ENCODE data around the gene CEP135. TPM values are rescaled to one million over a fixed set of nuclear protein-coding genes. Genes with fewer than 3 reads are reported as not detected.
"Not testable (repeated sequence)": the region's sequence is repeated elsewhere in the genome, so short reads cannot be mapped to it uniquely, and the experiment has no call there.

The CEP135 gene
- total and polyA plus RNA-seq, 2 donors (not counting 1 experiment from before 2014, with no cell fraction given): 6.4 to 41.0 TPM

DNA sequence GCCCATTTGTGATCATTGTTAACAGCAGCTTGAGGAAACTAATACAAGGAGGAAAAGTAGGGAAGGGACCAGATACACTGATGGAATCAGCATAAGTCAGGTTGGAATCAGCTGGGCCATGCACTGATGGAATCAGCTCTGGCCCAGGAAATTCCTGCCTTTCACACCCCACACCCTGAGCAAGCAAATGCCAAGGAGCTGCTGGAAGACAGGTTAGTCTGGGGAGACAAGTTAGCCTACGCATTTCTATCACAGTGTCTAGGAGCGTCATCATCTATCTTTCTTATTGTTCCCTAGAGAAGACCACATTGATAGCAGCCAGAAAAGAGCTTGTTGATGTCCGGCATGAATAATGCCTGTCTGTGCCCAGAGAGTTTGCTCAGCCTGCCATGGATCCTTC is 16.2 kb upstream of the CEP135 start:
- Histone ChIP-seq H2AFZ (ENCODE audit: insufficient read depth, low read depth, low read length, poor library complexity, severe bottlenecking) (no peak overlapping the region), H3K4me1 (ENCODE audit: control insufficient read depth in 2 of 2, insufficient read depth in 2 of 2, low read length in 2 of 2) (no peaks in the 10 kb centered on the region), H3K79me2 (ENCODE audit: control insufficient read depth, insufficient read depth, low read length) (no peaks in the 10 kb centered on the region), H3K4me3 (ENCODE audit: control extremely low read depth in 1 of 5, extremely low read depth in 1 of 5, insufficient read depth in 1 of 5, low read depth in 2 of 5, low read length in 4 of 5) (no peak overlapping the region), H4K20me1 (ENCODE audit: control insufficient read depth, insufficient read depth, low read length, poor library complexity, severe bottlenecking) (no peaks in the 10 kb centered on the region), H3K27me3 (replicated peaks in 1 of 4; ENCODE audit: control extremely low read depth in 1 of 4, control insufficient read depth in 3 of 4, insufficient read depth in 4 of 4, low read length in 3 of 4) (no peaks in the 10 kb centered on the region), H3K27ac (ENCODE audit: low read length in 2 of 2) (no peak overlapping the region), H3K9ac (ENCODE audit: low read length) (no peak overlapping the region), H3K9me3 (ENCODE audit: control extremely low read depth in 1 of 3, control insufficient read depth in 2 of 3, insufficient read depth in 1 of 3, low read length in 2 of 3) (peaks cover 1 to 5% (median 5%) of the 10 kb centered on the region in 3 donors), H3K36me3 (replicated peaks in 1 of 2; ENCODE audit: control extremely low read depth in 1 of 2, control insufficient read depth in 1 of 2, extremely low read depth in 1 of 2, insufficient read depth in 2 of 2, low read length in 1 of 2) (no peaks in the 10 kb centered on the region), H3K4me2 (replicated peaks; ENCODE audit: low read depth, low read length, poor library complexity, severe bottlenecking) (no peak overlapping the region)
- intact Hi-C loops (cut with micrococcal nuclease): no loop called here
- ATAC-seq (ENCODE audit: low read depth) (no peak), DNase-seq (no peak)
- ChIA-PET CTCF (interaction anchor here (1.1 to 1.8 kb wide), 2 partner anchors 9 to 16 kb away, joined by 3 to 5 read pairs; partner anchors contain the start of gene CEP135), POLR2A (no interaction called here)
- WGBS (ENCODE audit: insufficient coverage): 100% methylated on average over 2 of the region's 3 CpGs
- TF ChIP-seq, protein P1, sequence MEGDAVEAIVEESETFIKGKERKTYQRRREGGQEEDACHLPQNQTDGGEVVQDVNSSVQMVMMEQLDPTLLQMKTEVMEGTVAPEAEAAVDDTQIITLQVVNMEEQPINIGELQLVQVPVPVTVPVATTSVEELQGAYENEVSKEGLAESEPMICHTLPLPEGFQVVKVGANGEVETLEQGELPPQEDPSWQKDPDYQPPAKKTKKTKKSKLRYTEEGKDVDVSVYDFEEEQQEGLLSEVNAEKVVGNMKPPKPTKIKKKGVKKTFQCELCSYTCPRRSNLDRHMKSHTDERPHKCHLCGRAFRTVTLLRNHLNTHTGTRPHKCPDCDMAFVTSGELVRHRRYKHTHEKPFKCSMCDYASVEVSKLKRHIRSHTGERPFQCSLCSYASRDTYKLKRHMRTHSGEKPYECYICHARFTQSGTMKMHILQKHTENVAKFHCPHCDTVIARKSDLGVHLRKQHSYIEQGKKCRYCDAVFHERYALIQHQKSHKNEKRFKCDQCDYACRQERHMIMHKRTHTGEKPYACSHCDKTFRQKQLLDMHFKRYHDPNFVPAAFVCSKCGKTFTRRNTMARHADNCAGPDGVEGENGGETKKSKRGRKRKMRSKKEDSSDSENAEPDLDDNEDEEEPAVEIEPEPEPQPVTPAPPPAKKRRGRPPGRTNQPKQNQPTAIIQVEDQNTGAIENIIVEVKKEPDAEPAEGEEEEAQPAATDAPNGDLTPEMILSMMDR (IDR thresholded peaks at IDR 0.05): no peak
- no peaks in the 10 kb centered on the region for H3K27me3 Mint-ChIP-seq
- H3K4me1 Mint-ChIP-seq: peaks cover 9% of the 10 kb centered on the region
- peaks cover 3% of the 10 kb centered on the region for H3K9me3 Mint-ChIP-seq (ENCODE audit: insufficient read depth)
- no peak overlapping the region for H3K4me3 Mint-ChIP-seq
- H3K27ac Mint-ChIP-seq: no peak overlapping the region

- DNase-seq: no peak
- Mint-ChIP-seq H3K4me1 (peaks cover 13% of the 10 kb centered on the region), H3K9me3 (ENCODE audit: insufficient read depth) (peaks cover 8% of the 10 kb centered on the region), H3K27me3 (no peaks in the 10 kb centered on the region), H3K27ac (no peak overlapping the region), H3K4me3 (no peak overlapping the region)
- H3K9me3 ChIP-seq (ENCODE audit: control extremely low read depth in 1 of 3, control insufficient read depth in 2 of 3, insufficient read depth in 1 of 3, low read length in 2 of 3): peaks cover 1 to 8% (median 7%) of the 10 kb centered on the region in 3 donors
- 100% methylated on average over 2 of the region's 2 CpGs for WGBS (ENCODE audit: insufficient coverage)
- no peak overlapping the region for H3K9ac ChIP-seq (ENCODE audit: low read length)
- no peak overlapping the region for H2AFZ ChIP-seq (ENCODE audit: insufficient read depth, low read depth, low read length, poor library complexity, severe bottlenecking)
- H3K79me2 ChIP-seq (ENCODE audit: control insufficient read depth, insufficient read depth, low read length): no peaks in the 10 kb centered on the region
- CTCF ChIA-PET: interaction anchor here (1.1 to 1.8 kb wide), 3 partner anchors 8 to 66 kb away, joined by 3 to 5 read pairs (median 5); partner anchors contain the start of gene CEP135
- peaks cover 0 to 6% of the 10 kb centered on the region in 2 experiments for H3K36me3 ChIP-seq (replicated peaks in 1 of 2; ENCODE audit: control extremely low read depth in 1 of 2, control insufficient read depth in 1 of 2, extremely low read depth in 1 of 2, insufficient read depth in 2 of 2, low read length in 1 of 2)
- no peak for ATAC-seq (ENCODE audit: low read depth)
- intact Hi-C loops (cut with micrococcal nuclease): no loop called here
- TF ChIP-seq, protein P1 (IDR thresholded peaks at IDR 0.05): no peak
- no peak for TF ChIP-seq EZH2 (IDR thresholded peaks at IDR 0.05; ENCODE audit: borderline replicate concordance, insufficient read depth, low read depth, low read length, poor library complexity, severe bottlenecking)
- POLR2A ChIA-PET: interaction anchor here (1.1 kb wide), 1 partner anchor 15 kb away, joined by 3 read pairs; the partner anchor contains the start of gene CEP135
- no peak overlapping the region for H3K27ac ChIP-seq (ENCODE audit: low read length in 2 of 2)
- H3K4me1 ChIP-seq (ENCODE audit: control insufficient read depth in 2 of 2, insufficient read depth in 2 of 2, low read length in 2 of 2): peaks cover 5 to 6% of the 10 kb centered on the region in 2 donors
- no peaks in the 10 kb centered on the region for H4K20me1 ChIP-seq (ENCODE audit: control insufficient read depth, insufficient read depth, low read length, poor library complexity, severe bottlenecking)
- H3K27me3 ChIP-seq (replicated peaks in 1 of 4; ENCODE audit: control extremely low read depth in 1 of 4, control insufficient read depth in 3 of 4, insufficient read depth in 4 of 4, low read length in 3 of 4): no peaks in the 10 kb centered on the region
- H3K4me2 ChIP-seq (replicated peaks; ENCODE audit: low read depth, low read length, poor library complexity, severe bottlenecking): no peak overlapping the region
- no peak overlapping the region for H3K4me3 ChIP-seq (ENCODE audit: control extremely low read depth in 1 of 5, extremely low read depth in 1 of 5, insufficient read depth in 1 of 5, low read depth in 2 of 5, low read length in 4 of 5)
These were observed 15.1 kb upstream of the CEP135 start for GRCh38 chr4:55933611-55934010.

DNA sequence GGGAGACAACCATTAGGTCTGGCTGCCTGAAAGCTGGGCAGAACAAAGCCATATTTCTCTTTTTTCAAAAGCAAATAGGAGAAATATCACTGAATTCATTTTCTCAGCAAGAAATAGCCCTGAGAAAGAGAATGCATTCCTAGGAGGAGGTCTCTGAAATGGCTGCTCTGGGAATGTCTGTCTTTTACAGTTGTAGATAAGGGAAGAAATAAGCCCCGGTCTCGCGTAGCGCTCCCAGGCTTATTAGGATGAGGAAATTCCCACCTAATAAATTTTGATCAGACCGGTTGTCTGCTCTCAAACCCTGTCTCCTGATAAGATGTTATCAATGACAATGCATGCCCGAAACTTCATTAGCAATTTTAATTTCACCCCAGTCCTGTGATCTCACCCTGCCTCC is 12.8 kb upstream of the CEP135 start:
- H3K27ac Mint-ChIP-seq; intact Hi-C loops (cut with micrococcal nuclease); H3K4me2 ChIP-seq (replicated peaks; ENCODE audit: low read depth, low read length, poor library complexity, severe bottlenecking); H2AFZ ChIP-seq (ENCODE audit: insufficient read depth, low read depth, low read length, poor library complexity, severe bottlenecking); H3K79me2 ChIP-seq (ENCODE audit: control insufficient read depth, insufficient read depth, low read length); H3K27me3 ChIP-seq (replicated peaks in 1 of 4; ENCODE audit: control extremely low read depth in 1 of 4, control insufficient read depth in 3 of 4, insufficient read depth in 4 of 4, low read length in 3 of 4); H3K9ac ChIP-seq (ENCODE audit: low read length); POLR2A ChIA-PET; H4K20me1 ChIP-seq (ENCODE audit: control insufficient read depth, insufficient read depth, low read length, poor library complexity, severe bottlenecking); ATAC-seq (ENCODE audit: low read depth); CTCF ChIA-PET; DNase-seq; H3K4me3 Mint-ChIP-seq; H3K4me3 ChIP-seq (ENCODE audit: control extremely low read depth in 1 of 5, extremely low read depth in 1 of 5, insufficient read depth in 1 of 5, low read depth in 2 of 5, low read length in 4 of 5); H3K27ac ChIP-seq (ENCODE audit: low read length in 2 of 2); H3K27me3 Mint-ChIP-seq: not testable (repeated sequence)
- Mint-ChIP-seq H3K4me1 (peaks cover 15% of the 10 kb centered on the region), H3K9me3 (ENCODE audit: insufficient read depth) (peaks cover 13% of the 10 kb centered on the region)
- H3K9me3 ChIP-seq (ENCODE audit: control extremely low read depth in 1 of 3, control insufficient read depth in 2 of 3, insufficient read depth in 1 of 3, low read length in 2 of 3): peaks cover 1 to 10% (median 7%) of the 10 kb centered on the region in 3 donors
- peaks cover 0 to 11% of the 10 kb centered on the region in 2 experiments for H3K36me3 ChIP-seq (replicated peaks in 1 of 2; ENCODE audit: control extremely low read depth in 1 of 2, control insufficient read depth in 1 of 2, extremely low read depth in 1 of 2, insufficient read depth in 2 of 2, low read length in 1 of 2)
- WGBS (ENCODE audit: insufficient coverage): no CpG with 5 or more reads among the region's 6 CpGs
- H3K4me1 ChIP-seq (ENCODE audit: control insufficient read depth in 2 of 2, insufficient read depth in 2 of 2, low read length in 2 of 2): peaks cover 11 to 12% of the 10 kb centered on the region in 2 donors
